ENCODE results near the gene CCDC51. TPM values are rescaled to one million over a fixed set of nuclear protein-coding genes. Genes with fewer than 3 reads are reported as not detected.

CCDC51 gene
- total and polyA plus RNA-seq, 10 donors = 8.4 to 22.2 (median 15.0) TPM

DNA sequence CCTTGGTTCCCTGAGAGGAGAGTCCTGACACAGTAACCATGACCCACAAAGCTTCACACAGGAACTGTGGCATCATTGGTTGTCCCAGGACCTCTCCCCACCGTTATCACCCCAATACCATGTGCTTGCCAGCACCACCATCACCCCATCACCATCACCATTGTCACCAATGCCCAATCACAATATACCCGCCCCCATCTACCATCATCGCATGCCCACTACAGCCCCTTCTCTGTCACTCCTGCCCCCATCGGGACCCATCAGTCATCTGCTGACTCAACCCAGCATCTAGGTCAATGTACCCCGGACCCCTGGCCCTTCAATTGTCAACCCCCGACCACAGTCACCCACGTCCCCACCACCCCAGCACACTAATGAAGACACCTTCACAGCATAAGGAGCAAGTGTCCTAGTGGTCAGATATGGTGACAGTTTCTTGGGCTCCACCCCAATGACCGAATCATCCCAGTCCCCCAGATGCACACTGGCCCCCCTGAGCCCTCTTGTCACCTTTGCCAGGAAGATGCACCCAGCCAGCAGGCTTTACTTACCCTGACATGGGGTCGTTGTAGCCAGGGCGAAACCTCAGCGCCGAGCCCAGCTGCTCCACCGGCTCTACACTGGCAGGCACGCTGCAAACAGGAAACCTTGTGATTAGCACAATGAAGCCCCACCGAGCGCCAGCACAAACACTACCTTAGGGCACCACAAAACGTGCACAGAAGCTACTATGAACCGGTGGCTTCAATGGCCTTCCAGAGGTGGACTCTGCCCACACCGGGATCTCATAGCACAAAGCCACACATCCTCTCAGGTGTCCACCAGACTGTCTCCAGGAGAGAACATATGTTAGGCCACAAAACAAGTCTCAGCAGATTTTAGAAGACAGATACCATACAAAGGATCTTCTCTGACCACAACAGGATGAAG lies 39.0 kb upstream of the CCDC51 start:
- H3K4me3 ChIP-seq = peak overlapping the region in 5 of 8 donors; percentile 2 to 64 (median 21)
- no peaks in the 10 kb centered on the region for H3K27me3 ChIP-seq (replicated peaks in 1 of 7)
- H3K27ac ChIP-seq = peak overlapping the region; percentile 41 to 99 (median 83)
- H3K36me3 ChIP-seq = peaks cover 0 to 57% (median 0%) of the 10 kb centered on the region in 6 donors
- WGBS, 5 donors = 40 to 48% (median 44%) methylated on average over 19 of the region's 19 CpGs
- peak; percentile 90 for DNase-seq
- intact Hi-C loops (cut with DNase I; ENCODE audit: low total_unique reads) = no loop called here
- peaks cover 7 to 69% (median 43%) of the 10 kb centered on the region in 6 donors for H3K4me1 ChIP-seq
- H3K9me3 ChIP-seq = no peaks in the 10 kb centered on the region
- TF ChIP-seq, protein P1, sequence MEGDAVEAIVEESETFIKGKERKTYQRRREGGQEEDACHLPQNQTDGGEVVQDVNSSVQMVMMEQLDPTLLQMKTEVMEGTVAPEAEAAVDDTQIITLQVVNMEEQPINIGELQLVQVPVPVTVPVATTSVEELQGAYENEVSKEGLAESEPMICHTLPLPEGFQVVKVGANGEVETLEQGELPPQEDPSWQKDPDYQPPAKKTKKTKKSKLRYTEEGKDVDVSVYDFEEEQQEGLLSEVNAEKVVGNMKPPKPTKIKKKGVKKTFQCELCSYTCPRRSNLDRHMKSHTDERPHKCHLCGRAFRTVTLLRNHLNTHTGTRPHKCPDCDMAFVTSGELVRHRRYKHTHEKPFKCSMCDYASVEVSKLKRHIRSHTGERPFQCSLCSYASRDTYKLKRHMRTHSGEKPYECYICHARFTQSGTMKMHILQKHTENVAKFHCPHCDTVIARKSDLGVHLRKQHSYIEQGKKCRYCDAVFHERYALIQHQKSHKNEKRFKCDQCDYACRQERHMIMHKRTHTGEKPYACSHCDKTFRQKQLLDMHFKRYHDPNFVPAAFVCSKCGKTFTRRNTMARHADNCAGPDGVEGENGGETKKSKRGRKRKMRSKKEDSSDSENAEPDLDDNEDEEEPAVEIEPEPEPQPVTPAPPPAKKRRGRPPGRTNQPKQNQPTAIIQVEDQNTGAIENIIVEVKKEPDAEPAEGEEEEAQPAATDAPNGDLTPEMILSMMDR (IDR thresholded peaks at IDR 0.05 in 8 of 11, conservative IDR thresholded peaks at IDR 0.05 in 3 of 11) = peak in 2 of 11 experiments; percentile 8 to 9
- TF ChIP-seq POLR2A (IDR thresholded peaks at IDR 0.05) (no peak), POLR2AphosphoS5 (IDR thresholded peaks at IDR 0.05) (peak in 2 of 3 donors; percentile 52 to 55)

DNA sequence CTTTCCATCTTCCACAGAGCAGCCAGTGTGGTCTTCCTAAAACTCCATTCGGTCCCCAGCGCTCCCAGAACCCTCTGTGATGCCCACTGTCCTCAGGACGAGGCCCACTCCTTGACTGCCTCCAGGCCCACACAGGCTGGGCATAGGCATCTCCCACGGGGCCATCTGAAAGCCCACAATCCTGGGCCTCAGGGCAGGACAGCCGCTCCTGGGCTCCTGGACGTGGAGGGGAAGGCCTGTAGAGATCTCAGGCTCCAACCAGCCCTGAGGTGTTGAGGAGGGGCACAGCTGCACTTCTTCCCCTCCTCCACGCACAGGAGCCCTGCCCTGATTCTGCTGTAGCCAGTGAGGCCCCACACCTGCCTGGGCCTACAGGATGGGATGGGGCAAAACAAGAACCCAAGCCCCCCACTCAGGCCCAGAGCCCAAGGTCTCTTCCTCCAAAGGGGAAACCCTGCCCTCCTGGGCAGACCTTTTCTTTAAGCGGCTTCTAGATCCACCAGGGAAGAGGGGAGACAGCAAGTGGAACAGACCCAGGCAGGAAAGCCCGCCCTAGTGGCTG lies 38.1 kb upstream of the CCDC51 start:
- H3K36me3 ChIP-seq = peaks cover 0 to 57% (median 0%) of the 10 kb centered on the region in 6 donors
- WGBS, 5 donors = 83 to 93% (median 88%) methylated on average over 8 to 9 of the region's 9 CpGs
- no peak for TF ChIP-seq POLR2A (IDR thresholded peaks at IDR 0.05)
- TF ChIP-seq, protein P1 (IDR thresholded peaks at IDR 0.05 in 8 of 11, conservative IDR thresholded peaks at IDR 0.05 in 3 of 11) = no peak
- no peak for TF ChIP-seq POLR2AphosphoS5 (IDR thresholded peaks at IDR 0.05)
- peaks cover 15 to 78% (median 51%) of the 10 kb centered on the region in 6 donors for H3K4me1 ChIP-seq
- H3K27me3 ChIP-seq (replicated peaks in 1 of 7) = no peaks in the 10 kb centered on the region
- H3K4me3 ChIP-seq = peak overlapping the region in 3 of 8 donors; percentile 17 to 64 (median 29)
- no peaks in the 10 kb centered on the region for H3K9me3 ChIP-seq
- DNase-seq = no peak
- peak overlapping the region; percentile 41 to 99 (median 83) for H3K27ac ChIP-seq
- intact Hi-C loops (cut with DNase I; ENCODE audit: low total_unique reads) = no loop called here

DNA sequence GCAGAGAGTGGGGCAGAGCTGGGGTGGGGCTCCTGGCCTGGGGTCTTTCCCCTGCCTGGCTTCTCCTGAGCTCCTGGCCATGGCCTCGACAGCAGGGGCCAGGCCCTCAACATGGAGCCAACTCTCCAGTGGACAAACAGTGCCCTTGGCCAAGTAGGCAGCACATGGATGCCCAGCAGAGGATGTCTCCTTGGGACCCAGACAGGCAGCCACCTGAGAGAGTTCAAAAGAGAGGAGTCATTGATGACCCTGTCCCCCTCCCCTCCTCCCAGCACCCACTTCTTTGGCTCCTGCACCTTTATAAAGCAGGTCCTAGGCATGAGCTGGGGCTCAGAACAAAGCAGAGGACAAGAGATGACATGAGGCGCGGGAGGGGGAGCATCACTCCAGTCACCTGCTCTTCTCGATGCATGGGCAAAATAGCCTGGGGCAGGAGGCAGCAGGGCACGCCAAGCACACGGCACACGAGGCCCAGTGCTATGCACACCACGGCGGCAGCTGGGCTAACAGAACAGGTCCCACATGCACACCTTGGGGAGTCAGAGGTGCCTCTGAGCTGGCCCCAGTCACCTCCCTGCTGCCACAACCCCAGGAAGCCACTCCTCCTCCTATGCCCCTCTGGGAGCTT lies 36.6 kb upstream of the CCDC51 start:
- 84 to 88% (median 88%) methylated on average over 9 of the region's 9 CpGs for WGBS, 5 donors
- peak in 1 of 3 donors; percentile 47 for TF ChIP-seq POLR2AphosphoS5 (IDR thresholded peaks at IDR 0.05)
- TF ChIP-seq POLR2A (IDR thresholded peaks at IDR 0.05) = no peak
- intact Hi-C loops (cut with DNase I; ENCODE audit: low total_unique reads) = no loop called here
- H3K4me3 ChIP-seq = no peak overlapping the region
- DNase-seq = peak; percentile 73
- H3K9me3 ChIP-seq = no peaks in the 10 kb centered on the region
- H3K27ac ChIP-seq = peak overlapping the region in 5 of 8 donors; percentile 41 to 99 (median 92)
- H3K36me3 ChIP-seq = peaks cover 0 to 57% (median 0%) of the 10 kb centered on the region in 6 donors
- H3K27me3 ChIP-seq (replicated peaks in 1 of 7) = no peaks in the 10 kb centered on the region
- H3K4me1 ChIP-seq = peaks cover 19 to 88% (median 62%) of the 10 kb centered on the region in 6 donors

DNA sequence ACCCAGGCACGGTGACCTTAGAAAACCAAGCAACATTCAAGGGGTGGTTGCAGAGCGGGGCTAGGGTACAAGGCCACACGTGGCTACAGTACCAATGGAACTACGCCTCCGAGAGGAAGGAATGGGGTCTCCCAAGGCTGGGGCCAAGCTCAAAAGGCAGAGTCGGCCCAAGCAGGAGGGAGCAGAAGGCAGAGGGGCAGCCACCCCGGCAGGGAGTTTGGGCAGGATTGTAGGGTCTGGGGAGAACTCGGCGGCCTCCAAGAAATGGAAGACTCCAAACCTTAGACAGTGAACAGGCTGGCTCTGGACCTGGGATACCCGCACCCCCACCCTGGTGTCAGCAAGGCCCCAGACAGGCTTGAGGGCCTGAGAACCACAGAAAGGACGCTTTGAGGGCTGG lies 35.3 kb upstream of the CCDC51 start:
- H3K9me3 ChIP-seq = no peaks in the 10 kb centered on the region
- H3K4me3 ChIP-seq = no peak overlapping the region
- TF ChIP-seq, protein P1 (IDR thresholded peaks at IDR 0.05 in 8 of 11, conservative IDR thresholded peaks at IDR 0.05 in 3 of 11) = no peak
- TF ChIP-seq POLR2AphosphoS5 (IDR thresholded peaks at IDR 0.05) = peak in 1 of 3 donors; percentile 6
- peak overlapping the region; percentile 19 to 99 (median 92) for H3K27ac ChIP-seq
- DNase-seq = peak; percentile 71
- intact Hi-C loops (cut with DNase I; ENCODE audit: low total_unique reads) = no loop called here
- no peaks in the 10 kb centered on the region for H3K27me3 ChIP-seq (replicated peaks in 1 of 7)
- peaks cover 0 to 59% (median 1%) of the 10 kb centered on the region in 6 donors for H3K36me3 ChIP-seq
- H3K4me1 ChIP-seq = peaks cover 30 to 95% (median 75%) of the 10 kb centered on the region in 6 donors
- 81 to 95% (median 91%) methylated on average over 9 to 11 of the region's 11 CpGs for WGBS, 5 donors
